ENCODE measurements around the gene DAGLB. TPM values are rescaled to one million over a fixed set of nuclear protein-coding genes. Genes with fewer than 3 reads are reported as not detected.

DAGLB gene
- total RNA-seq, 2 experiments from 2014 or later = 12.4 to 19.5 TPM

DNA sequence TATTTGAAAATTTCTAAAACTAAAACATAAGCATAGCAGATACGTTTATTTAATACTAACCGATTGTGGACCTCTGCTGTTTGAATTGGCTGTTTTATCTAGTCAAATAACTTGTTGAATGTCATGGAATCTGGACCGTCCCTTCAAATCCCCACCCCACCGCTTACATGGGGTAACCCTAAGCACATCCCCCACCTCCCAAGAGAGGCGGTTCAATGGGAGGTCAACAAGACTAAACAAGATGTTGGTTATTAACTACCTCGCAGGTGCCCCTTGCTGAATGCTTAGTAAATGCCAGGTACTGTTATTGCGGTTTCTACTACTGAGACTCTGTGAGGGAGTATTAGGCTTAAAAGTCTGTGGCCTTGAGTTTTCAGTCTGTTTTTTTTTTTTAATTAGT lies 70.9 kb downstream of the DAGLB start:
- Histone ChIP-seq H2AFZ (ENCODE audit: low read length) (no peak overlapping the region), H3K27ac (ENCODE audit: low read depth, low read length, poor library complexity, severe bottlenecking) (no peak overlapping the region), H4K20me1 (ENCODE audit: insufficient read depth, low read length) (peaks cover 17% of the 10 kb centered on the region; the same call in 1 of the 2 replicates), H3K4me2 (ENCODE audit: low read length) (peak overlapping the region; percentile 88), H3K9me2 (ENCODE audit: insufficient read depth, low read length) (no peaks in the 10 kb centered on the region), H3K4me3 (ENCODE audit: low read depth, low read length, poor library complexity, severe bottlenecking) (peak overlapping the region; percentile 79), H3K36me3 (ENCODE audit: insufficient read depth, low read length) (peaks cover 47% of the 10 kb centered on the region), H3K4me1 (ENCODE audit: insufficient read depth, low read length, poor library complexity, severe bottlenecking) (peaks cover 46% of the 10 kb centered on the region), H3K9me3 (ENCODE audit: low read length) (no peaks in the 10 kb centered on the region), H3K79me2 (ENCODE audit: insufficient read depth, low read depth, low read length) (peaks cover 78% of the 10 kb centered on the region)
- intact Hi-C loops (cut with micrococcal nuclease; ENCODE audit: unreplicated experiment) = no loop called here
- ChIA-PET POLR2A (interaction anchor here (0.7 to 1.2 kb wide), 5 partner anchors 17 to 1503 kb away, joined by 3 to 8 read pairs (median 4); no protein-coding TSS in a partner anchor), CTCF (ENCODE audit: unreplicated experiment) (no interaction called here)
- BruUV-seq (replicated peaks) = no TSS peak
- peak; percentile 22 for DNase-seq (ENCODE audit: low spot score)
- TF ChIP-seq, protein P1, sequence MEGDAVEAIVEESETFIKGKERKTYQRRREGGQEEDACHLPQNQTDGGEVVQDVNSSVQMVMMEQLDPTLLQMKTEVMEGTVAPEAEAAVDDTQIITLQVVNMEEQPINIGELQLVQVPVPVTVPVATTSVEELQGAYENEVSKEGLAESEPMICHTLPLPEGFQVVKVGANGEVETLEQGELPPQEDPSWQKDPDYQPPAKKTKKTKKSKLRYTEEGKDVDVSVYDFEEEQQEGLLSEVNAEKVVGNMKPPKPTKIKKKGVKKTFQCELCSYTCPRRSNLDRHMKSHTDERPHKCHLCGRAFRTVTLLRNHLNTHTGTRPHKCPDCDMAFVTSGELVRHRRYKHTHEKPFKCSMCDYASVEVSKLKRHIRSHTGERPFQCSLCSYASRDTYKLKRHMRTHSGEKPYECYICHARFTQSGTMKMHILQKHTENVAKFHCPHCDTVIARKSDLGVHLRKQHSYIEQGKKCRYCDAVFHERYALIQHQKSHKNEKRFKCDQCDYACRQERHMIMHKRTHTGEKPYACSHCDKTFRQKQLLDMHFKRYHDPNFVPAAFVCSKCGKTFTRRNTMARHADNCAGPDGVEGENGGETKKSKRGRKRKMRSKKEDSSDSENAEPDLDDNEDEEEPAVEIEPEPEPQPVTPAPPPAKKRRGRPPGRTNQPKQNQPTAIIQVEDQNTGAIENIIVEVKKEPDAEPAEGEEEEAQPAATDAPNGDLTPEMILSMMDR (conservative IDR thresholded peaks at IDR 0.05; ENCODE audit: low read length) = no peak
- TF ChIP-seq EZH2phosphoT487 (IDR thresholded peaks at IDR 0.05; ENCODE audit: borderline replicate concordance, low read depth, low read length) = no peak

DNA sequence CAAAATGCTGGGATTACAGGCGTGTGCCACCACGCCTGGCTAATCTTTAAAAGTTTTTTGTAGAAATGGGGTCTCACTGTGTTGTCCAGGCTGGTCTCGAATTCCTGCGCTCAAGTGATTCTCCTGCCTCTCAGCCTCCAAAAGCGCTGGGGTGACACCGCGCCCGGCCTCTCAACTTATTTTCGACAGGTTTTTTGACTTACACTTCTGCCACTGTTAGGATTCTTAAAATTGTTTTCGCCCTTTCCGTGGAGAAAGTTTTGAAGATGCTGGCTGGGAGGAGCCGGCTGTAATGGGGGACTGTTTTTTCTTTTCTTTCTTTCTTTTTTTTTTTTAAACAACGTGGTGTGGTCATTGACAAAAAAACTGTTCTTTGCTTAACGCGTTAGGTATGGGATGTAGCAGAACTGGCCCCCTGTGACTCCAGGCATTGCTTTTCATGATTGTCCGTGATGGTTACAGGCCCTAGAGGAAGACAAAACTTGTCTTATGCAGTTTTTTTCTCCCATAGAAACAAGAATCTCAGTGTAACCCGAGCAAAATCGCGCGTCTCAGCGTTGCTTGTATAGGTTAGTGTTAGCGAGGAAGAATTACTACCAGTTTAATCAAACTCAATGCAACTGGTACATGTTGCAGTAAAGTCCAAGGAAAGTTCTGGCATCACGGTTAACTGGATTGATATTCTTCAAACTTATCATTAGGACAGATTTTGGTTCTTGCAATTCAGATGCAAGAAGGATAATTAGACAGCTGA lies 72.2 kb downstream of the DAGLB start:
- DNase-seq (ENCODE audit: low spot score) = peak; percentile 62
- H3K79me2 ChIP-seq (ENCODE audit: insufficient read depth, low read depth, low read length) = peaks cover 65% of the 10 kb centered on the region
- H3K9me2 ChIP-seq (ENCODE audit: insufficient read depth, low read length) = no peaks in the 10 kb centered on the region
- H3K4me3 ChIP-seq (ENCODE audit: low read depth, low read length, poor library complexity, severe bottlenecking) = peak overlapping the region; percentile 79
- ChIA-PET CTCF (ENCODE audit: unreplicated experiment) (no interaction called here), POLR2A (interaction anchor here (0.6 kb wide), 3 partner anchors 20 to 235 kb away, joined by 3 to 4 read pairs (median 3); no protein-coding TSS in a partner anchor)
- H3K27ac ChIP-seq (ENCODE audit: low read depth, low read length, poor library complexity, severe bottlenecking) = peak overlapping the region; percentile 79
- peaks cover 8% of the 10 kb centered on the region; the same call in 1 of the 2 replicates for H4K20me1 ChIP-seq (ENCODE audit: insufficient read depth, low read length)
- TF ChIP-seq, protein P1 (conservative IDR thresholded peaks at IDR 0.05; ENCODE audit: low read length) = no peak
- TF ChIP-seq EZH2phosphoT487 (IDR thresholded peaks at IDR 0.05; ENCODE audit: borderline replicate concordance, low read depth, low read length) = no peak
- BruUV-seq (replicated peaks) = TSS peak; percentile 79
- H3K4me2 ChIP-seq (ENCODE audit: low read length) = peak overlapping the region; percentile 88
- intact Hi-C loops (cut with micrococcal nuclease; ENCODE audit: unreplicated experiment) = no loop called here
- no peak overlapping the region for H2AFZ ChIP-seq (ENCODE audit: low read length)
- H3K9me3 ChIP-seq (ENCODE audit: low read length) = no peaks in the 10 kb centered on the region
- H3K36me3 ChIP-seq (ENCODE audit: insufficient read depth, low read length) = peaks cover 34% of the 10 kb centered on the region
- H3K4me1 ChIP-seq (ENCODE audit: insufficient read depth, low read length, poor library complexity, severe bottlenecking) = peaks cover 49% of the 10 kb centered on the region

Measured in OCI-LY7 (cell line).